Colonic mucosa (tissue), 4 donors: ENCODE data around the gene NRDE2. TPM values are rescaled to one million over a fixed set of nuclear protein-coding genes. Genes with fewer than 3 reads are reported as not detected.
A peak's percentile ranks its signal among the peaks of the same experiment; 100 is the strongest.

Source experiments
- DNase-seq: peaks from one replicate; pipeline ENCODE4 v3.0.0-alpha.2; 2020
- H3K27ac ChIP-seq: fragments of 200-600 bp; one replicate; pipeline ENCODE4 v1.8.0; 2021
- H3K27me3 ChIP-seq: fragments of 200-600 bp; one replicate; pipeline ENCODE4 v1.8.0; 2021
- H3K36me3 ChIP-seq: fragments of 200-600 bp; one replicate; pipeline ENCODE4 v1.8.0; 2021
- H3K4me1 ChIP-seq: fragments of 200-600 bp; one replicate; pipeline ENCODE4 v1.8.0; 2021; ENCODE audit warnings: mild to moderate bottlenecking
- H3K4me3 ChIP-seq: fragments of 200-600 bp; one replicate; pipeline ENCODE4 v1.8.0; 2021
- H3K9ac ChIP-seq, 2 donors: one replicate each; pipeline ENCODE4 v1.7.0; 2013; ENCODE audit warnings: control low read depth in 2 of 2, low read depth in 2 of 2, low read length in 2 of 2
- H3K9me3 ChIP-seq: fragments of 200-600 bp; one replicate; pipeline ENCODE4 v1.8.0; 2021
- intact Hi-C: fragments of 100-400 bp; cut with DNase I; formaldehyde crosslinking; loops from one replicate; pipeline ENCODE4 v1.14.1; 2022
- total RNA-seq, 2 donors: library from RNA; stranded (reverse); fragmentation: NEBNext Ultra II Directional in 1 of 2; extraction: Animal tissue kit (Norgen Biotek cat#: 25700) in 1 of 2; gene quantifications; one replicate each; pipeline ENCODE4 v1.2.1, GENCODE V29; 2021
- TF ChIP-seq, protein P1 (sequence below): fragments of 200-600 bp; IDR thresholded peaks from one replicate; pipeline ENCODE4 v1.8.0; 2022; ENCODE audit warnings: antibody characterized with exemption, mild to moderate bottlenecking
- donor health status: healthy.
- donor health status: DM: no; HTN: no; CAD: no.
- donor health status: DM: no; HTN: no; CAD: no.

NRDE2 gene
- total RNA-seq, 2 donors from 2014 or later: 14.7 to 22.1 TPM

DNA sequence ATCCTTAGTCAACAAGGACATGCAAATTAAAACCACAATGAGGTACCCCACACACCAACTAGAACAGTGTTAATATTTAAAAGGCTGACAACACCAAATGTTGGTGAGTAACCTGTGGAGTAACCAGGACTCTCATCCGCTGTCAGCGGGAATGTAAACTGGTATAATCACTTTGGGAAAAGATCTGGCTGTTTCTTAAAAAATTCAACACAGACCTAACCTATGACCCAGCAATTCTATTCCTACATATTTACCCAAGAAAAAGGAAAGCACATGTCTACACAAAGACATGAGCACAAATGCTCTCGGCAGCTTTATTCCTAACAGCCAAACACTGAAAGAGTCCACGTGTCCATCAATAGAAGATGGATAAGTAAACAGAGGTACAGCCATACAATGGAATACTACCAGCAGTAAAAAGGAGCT, 26.6 kb downstream of the NRDE2 start:
- no peaks in the 10 kb centered on the region for H3K9me3 ChIP-seq
- no peak overlapping the region for H3K4me3 ChIP-seq
- intact Hi-C loops: no loop called here
- no peak for DNase-seq
- H3K9ac ChIP-seq: no peak overlapping the region
- H3K4me1 ChIP-seq: no peaks in the 10 kb centered on the region
- TF ChIP-seq, protein P1, sequence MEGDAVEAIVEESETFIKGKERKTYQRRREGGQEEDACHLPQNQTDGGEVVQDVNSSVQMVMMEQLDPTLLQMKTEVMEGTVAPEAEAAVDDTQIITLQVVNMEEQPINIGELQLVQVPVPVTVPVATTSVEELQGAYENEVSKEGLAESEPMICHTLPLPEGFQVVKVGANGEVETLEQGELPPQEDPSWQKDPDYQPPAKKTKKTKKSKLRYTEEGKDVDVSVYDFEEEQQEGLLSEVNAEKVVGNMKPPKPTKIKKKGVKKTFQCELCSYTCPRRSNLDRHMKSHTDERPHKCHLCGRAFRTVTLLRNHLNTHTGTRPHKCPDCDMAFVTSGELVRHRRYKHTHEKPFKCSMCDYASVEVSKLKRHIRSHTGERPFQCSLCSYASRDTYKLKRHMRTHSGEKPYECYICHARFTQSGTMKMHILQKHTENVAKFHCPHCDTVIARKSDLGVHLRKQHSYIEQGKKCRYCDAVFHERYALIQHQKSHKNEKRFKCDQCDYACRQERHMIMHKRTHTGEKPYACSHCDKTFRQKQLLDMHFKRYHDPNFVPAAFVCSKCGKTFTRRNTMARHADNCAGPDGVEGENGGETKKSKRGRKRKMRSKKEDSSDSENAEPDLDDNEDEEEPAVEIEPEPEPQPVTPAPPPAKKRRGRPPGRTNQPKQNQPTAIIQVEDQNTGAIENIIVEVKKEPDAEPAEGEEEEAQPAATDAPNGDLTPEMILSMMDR: no peak
- H3K27ac ChIP-seq: no peak overlapping the region
- no peaks in the 10 kb centered on the region for H3K27me3 ChIP-seq
- H3K36me3 ChIP-seq: no peaks in the 10 kb centered on the region

DNA sequence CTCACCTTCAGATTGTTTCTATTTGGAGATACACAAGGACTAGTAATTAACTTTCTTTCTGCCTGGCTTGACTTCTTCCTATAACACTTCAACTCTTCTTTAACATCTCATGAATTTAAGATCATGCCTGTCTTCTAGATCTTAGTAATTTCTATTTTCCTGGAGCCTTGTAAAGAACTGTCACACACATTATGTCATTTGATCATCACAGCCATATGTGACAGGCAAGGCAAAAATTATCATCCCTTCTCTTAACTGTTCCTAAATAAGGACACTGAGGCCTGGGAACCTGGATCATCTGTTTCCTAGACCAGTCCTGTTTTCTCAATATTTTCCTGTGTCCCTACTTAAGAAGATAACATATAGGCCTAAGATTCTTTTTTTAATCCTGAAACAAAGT, 27.2 kb downstream of the NRDE2 start:
- no peak overlapping the region for H3K4me3 ChIP-seq
- no peak overlapping the region for H3K27ac ChIP-seq
- no peaks in the 10 kb centered on the region for H3K4me1 ChIP-seq
- intact Hi-C loops: loop anchor here (5.0 kb wide), 2 partner anchors 93 to 398 kb away; partner anchors contain the start of gene CALM1
- H3K27me3 ChIP-seq: no peaks in the 10 kb centered on the region
- H3K9ac ChIP-seq: no peak overlapping the region
- H3K36me3 ChIP-seq: no peaks in the 10 kb centered on the region
- TF ChIP-seq, protein P1: no peak
- DNase-seq: no peak
- no peaks in the 10 kb centered on the region for H3K9me3 ChIP-seq

DNA sequence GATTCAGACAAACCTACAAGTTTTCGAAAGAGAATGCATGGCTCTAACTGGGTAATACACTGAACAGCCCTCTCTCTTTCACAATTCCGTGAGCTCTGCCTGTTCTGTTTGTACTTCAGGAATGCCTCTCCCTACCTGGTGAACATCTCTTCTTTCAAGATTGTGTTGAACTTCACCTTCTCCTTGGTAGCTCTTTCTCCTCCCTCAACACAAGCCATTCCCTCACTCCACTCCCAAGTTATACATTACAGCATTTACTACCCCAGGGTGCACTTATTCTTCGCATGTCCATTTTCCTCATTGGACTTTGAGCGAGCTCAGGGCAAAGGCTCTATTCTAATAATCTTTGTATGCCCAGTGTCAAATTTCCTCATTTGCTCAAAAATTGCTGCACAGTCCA, 28.3 kb downstream of the NRDE2 start:
- intact Hi-C loops: loop anchor here (5.0 kb wide), 2 partner anchors 94 to 399 kb away; partner anchors contain the start of gene CALM1
- peak; percentile 37 for DNase-seq
- TF ChIP-seq, protein P1: no peak

DNA sequence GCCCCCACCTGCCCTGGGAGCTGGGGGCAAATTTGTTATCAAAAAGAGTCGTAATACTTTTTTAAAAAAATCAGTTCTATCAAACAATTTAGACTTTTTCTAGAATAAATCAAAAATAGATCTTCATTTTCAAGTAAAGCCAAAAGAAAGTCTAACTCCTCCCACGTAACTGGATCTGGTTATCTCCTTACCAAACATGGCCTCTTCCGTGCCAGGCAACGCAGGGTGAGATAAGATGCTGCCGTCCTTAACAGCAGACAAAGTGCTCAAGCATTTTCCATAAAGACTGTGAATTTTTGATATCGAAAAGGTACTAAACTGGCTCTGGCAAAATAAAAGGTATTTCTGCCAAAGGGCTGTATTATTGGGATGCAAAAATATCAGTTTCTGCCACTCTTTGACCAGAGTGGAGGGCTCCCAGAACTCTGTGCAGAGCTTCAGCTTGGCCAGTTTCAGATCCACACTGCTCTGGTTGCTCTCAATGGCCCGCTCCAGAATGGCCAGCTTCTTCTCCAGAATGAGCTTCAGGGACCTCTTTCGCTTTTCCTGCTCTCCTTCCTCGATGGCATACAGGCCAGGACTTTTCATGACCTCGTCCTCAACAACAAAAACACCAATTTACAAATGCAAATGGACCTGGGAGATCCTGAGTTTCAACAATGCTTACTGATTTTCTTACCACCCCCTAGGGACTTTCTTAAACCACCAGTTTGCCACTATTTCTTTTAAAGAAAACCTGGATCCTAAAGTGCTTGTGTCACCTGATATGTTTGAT, 29.0 kb downstream of the NRDE2 start:
- H3K4me1 ChIP-seq: no peaks in the 10 kb centered on the region
- TF ChIP-seq, protein P1: no peak
- H3K9me3 ChIP-seq: no peaks in the 10 kb centered on the region
- H3K4me3 ChIP-seq: no peak overlapping the region
- H3K9ac ChIP-seq: peak overlapping the region in 1 of 2 donors; percentile 4
- H3K27ac ChIP-seq: peak overlapping the region; percentile 5
- intact Hi-C loops: loop anchor here (5.0 kb wide), 2 partner anchors 95 to 400 kb away; partner anchors contain the start of gene CALM1
- H3K27me3 ChIP-seq: no peaks in the 10 kb centered on the region
- H3K36me3 ChIP-seq: no peaks in the 10 kb centered on the region
- DNase-seq: no peak

More for the DNA sequence above, 28.3 kb downstream of the NRDE2 start:
- Histone ChIP-seq H3K4me1 (no peaks in the 10 kb centered on the region), H3K27ac (peak overlapping the region; percentile 5), H3K36me3 (no peaks in the 10 kb centered on the region), H3K27me3 (no peaks in the 10 kb centered on the region), H3K9me3 (no peaks in the 10 kb centered on the region), H3K9ac (peak overlapping the region in 1 of 2 donors; percentile 4), H3K4me3 (no peak overlapping the region)

DNA sequence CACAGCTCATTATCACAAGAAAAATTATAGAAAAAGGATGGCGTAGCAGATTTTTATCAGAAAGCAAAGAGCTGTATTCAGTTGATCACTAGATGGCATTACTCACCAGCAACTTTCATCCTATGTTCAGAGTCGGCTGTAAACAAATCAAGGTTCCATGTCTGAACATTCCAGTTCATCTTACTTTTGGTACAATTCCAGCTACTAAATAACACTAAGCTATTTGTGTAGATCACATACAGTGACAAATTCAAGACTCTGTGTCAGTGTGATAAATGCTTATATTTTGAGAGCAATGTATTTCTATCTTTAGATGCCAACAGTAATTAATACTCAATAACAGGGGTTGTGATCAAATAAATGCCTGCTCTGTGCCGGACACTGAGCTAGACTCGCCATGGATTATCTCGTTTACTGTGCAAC, 30.1 kb downstream of the NRDE2 start:
- no peaks in the 10 kb centered on the region for H3K27me3 ChIP-seq
- intact Hi-C loops: loop anchor here (5.0 kb wide), 2 partner anchors 96 to 401 kb away; partner anchors contain the start of gene CALM1
- no peaks in the 10 kb centered on the region for H3K9me3 ChIP-seq
- no peak overlapping the region for H3K4me3 ChIP-seq
- no peaks in the 10 kb centered on the region for H3K36me3 ChIP-seq
- H3K27ac ChIP-seq: no peak overlapping the region
- no peak overlapping the region for H3K9ac ChIP-seq
- H3K4me1 ChIP-seq: no peaks in the 10 kb centered on the region
- TF ChIP-seq, protein P1: peak; percentile 33
- no peak for DNase-seq
